Inflammatory macrophage (primary cell): ENCODE data around the gene RAN.
"Not testable (repeated sequence)": the region's sequence is repeated elsewhere in the genome, so short reads cannot be mapped to it uniquely, and the experiment has no call there.

Experiments
- DNase-seq, 2 donors: peaks; one replicate each; pipeline ENCODE4 v3.0.0-alpha.2; 2020 to 2022

The RAN gene

GRCh38 chr12:130879212-130879686 is 7.4 kb downstream of the RAN start:
- DNase-seq, result no peak

GRCh38 chr12:130879781-130880389 is 8.0 kb downstream of the RAN start:
- no peak for DNase-seq

GRCh38 chr12:130880411-130880885 is 8.6 kb downstream of the RAN start:
- DNase-seq, result no peak

GRCh38 chr12:130881046-130881445 is 9.2 kb downstream of the RAN start:
- DNase-seq, result no peak

GRCh38 chr12:130881548-130881947 is 9.7 kb downstream of the RAN start:
- DNase-seq, result no peak

GRCh38 chr12:130887190-130887589 is 15.3 kb downstream of the RAN start:
- not testable (repeated sequence) for DNase-seq

- DNase-seq, result no peak
Measured at GRCh38 chr12:130904064-130904463, 32.2 kb downstream of the RAN start.

- not testable (repeated sequence) for DNase-seq
Measured at GRCh38 chr12:130904936-130905455, 33.1 kb downstream of the RAN start.

- no peak for DNase-seq
Measured at GRCh38 chr12:130909111-130909510, 37.2 kb downstream of the RAN start.

- no peak for DNase-seq
Measured at GRCh38 chr12:130911193-130911592, 39.3 kb downstream of the RAN start.

GRCh38 chr12:130911933-130912332 is 40.1 kb downstream of the RAN start:
- no peak for DNase-seq

GRCh38 chr12:130916241-130916911 is 44.5 kb downstream of the RAN start:
- peak; percentile 68 to 79 for DNase-seq

- DNase-seq, result no peak
Measured at GRCh38 chr12:130917607-130918006, 45.7 kb downstream of the RAN start.

GRCh38 chr12:130919086-130919485 is 47.2 kb downstream of the RAN start:
- DNase-seq, result peak in 1 of 2 donors; percentile 67

GRCh38 chr12:130920119-130920703 is 48.3 kb downstream of the RAN start:
- DNase-seq, result no peak

GRCh38 chr12:130920723-130921381 is 49.0 kb downstream of the RAN start:
- no peak for DNase-seq

GRCh38 chr12:130922511-130922953 is 50.7 kb downstream of the RAN start:
- DNase-seq, result no peak

- no peak for DNase-seq
Measured at GRCh38 chr12:130924966-130925665, 53.2 kb downstream of the RAN start.

GRCh38 chr12:130925666-130926015 is 53.8 kb downstream of the RAN start:
- no peak for DNase-seq
